Neural cell (in vitro differentiated cells): ENCODE measurements around the gene AURKA.

Experiments used
- EZH2 ChIP-seq: fragments of 200-600, 300-800 bp; shearing (Covaris generic), sonication (generic); IDR thresholded peaks from 2 replicates; pipeline ENCODE4 v1.6.1; 2014; ENCODE audit warnings: antibody characterized with exemption, low read length, borderline replicate concordance, mild to moderate bottlenecking; ENCODE audit not compliant: insufficient read depth, poor library complexity, severe bottlenecking
- REST ChIP-seq: IDR thresholded peaks from 2 replicates; pipeline ENCODE4 v1.6.1; 2012; ENCODE audit warnings: borderline replicate concordance
- TF ChIP-seq, protein P1 (sequence below): fragments of 450-650 bp; IDR thresholded peaks from 2 replicates; pipeline ENCODE4 v1.5.1; 2014; ENCODE audit warnings: antibody characterized with exemption, mild to moderate bottlenecking, moderate library complexity; ENCODE audit not compliant: poor library complexity, severe bottlenecking

DNA sequence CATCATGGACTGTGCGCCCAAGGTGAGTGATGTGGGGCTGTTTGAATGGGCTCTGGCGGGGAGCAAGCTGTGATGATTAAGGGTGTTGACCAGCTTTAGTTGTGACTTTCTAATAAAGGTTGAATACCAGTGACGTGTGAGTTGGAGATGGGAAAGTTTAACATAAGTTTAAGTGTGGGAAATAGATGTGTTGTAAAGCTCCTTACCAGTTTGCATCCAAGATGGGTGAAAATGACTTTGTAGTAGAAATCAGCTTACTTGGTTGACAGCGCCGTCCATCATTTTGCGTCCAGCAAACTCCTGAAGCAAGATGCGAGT is 20.4 kb upstream of the AURKA start:
- TF ChIP-seq, protein P1, sequence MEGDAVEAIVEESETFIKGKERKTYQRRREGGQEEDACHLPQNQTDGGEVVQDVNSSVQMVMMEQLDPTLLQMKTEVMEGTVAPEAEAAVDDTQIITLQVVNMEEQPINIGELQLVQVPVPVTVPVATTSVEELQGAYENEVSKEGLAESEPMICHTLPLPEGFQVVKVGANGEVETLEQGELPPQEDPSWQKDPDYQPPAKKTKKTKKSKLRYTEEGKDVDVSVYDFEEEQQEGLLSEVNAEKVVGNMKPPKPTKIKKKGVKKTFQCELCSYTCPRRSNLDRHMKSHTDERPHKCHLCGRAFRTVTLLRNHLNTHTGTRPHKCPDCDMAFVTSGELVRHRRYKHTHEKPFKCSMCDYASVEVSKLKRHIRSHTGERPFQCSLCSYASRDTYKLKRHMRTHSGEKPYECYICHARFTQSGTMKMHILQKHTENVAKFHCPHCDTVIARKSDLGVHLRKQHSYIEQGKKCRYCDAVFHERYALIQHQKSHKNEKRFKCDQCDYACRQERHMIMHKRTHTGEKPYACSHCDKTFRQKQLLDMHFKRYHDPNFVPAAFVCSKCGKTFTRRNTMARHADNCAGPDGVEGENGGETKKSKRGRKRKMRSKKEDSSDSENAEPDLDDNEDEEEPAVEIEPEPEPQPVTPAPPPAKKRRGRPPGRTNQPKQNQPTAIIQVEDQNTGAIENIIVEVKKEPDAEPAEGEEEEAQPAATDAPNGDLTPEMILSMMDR = no peak
- no peak for TF ChIP-seq EZH2
- TF ChIP-seq REST = no peak
